Measurements from ENCODE around the gene XXYLT1. TPM values are rescaled to one million over a fixed set of nuclear protein-coding genes. Genes with fewer than 3 reads are reported as not detected.

Gene XXYLT1
- total and polyA plus RNA-seq, 2 of the 4 experiments (the other 2 are of a cell fraction) = 14.7 to 18.1 TPM

DNA sequence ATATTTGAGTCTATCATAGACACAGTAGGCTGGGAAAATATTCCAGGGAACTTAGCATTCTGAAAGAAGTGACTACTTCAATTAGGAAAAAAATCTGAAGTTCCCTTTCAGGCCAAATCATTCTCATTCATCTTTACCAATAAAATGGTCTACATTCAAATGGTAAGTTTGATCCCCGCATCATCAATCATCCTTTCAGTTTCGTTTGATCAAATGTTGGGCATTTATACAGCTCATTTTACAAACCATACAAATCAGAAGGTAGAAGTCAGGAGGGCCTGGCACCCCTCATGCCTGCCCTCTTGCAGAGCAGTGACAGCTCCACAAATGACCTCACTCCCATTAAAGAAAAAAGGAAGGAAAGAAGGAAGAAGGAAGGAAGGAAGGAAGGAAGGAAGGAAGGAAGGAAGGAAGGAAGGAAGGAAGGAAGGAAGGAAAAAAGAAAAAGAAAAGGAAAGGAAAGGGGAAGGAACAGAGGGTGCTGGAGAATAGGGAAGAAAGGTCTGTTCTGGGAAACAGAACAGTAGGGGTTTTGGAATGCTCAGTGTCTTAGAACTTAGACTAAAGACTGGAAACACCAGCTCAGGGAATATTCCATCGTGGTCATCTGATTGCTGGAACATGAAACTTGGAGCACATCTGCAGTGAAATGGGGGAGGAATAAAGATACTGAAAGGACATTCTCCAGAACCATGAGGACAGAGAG is 86.1 kb downstream of the XXYLT1 start (continued):
- TF ChIP-seq SMC3 (IDR thresholded peaks at IDR 0.05; ENCODE audit: low read depth, low read length) = no peak

DNA sequence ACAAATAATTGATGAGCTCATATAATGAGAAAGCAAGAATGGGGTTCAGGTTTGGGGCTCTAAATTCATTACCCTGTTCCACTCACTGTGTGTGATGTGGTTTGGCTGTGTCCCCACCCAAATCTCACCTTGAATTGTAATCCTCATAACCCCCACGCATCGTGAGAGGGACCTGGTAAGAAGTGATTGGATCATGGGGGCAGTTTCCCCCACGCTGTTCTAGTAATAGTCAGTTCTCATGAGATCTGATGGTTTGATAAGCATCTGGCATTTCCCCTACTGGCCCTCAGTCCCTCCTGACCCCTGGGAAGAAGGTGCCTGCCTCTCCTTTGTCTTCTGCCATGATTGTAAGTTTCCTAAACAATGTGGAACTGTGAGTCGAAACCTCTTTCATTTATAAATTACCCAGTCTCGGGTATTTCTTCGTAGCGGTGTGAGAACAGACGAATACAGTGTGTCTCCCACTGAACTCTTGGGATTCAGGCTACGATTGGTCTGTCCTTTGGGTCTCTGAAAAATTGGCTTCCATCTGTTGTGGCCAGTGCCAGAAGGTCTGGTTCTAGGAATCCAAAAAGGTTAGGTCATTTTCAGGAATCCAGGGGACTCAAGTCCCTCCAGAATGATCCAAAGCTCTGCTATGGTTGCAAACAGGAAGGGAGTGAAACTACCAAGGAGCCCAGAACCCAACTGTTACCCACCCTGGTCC is 87.7 kb downstream of the XXYLT1 start:
- Histone ChIP-seq H2AFZ (replicated peaks; ENCODE audit: low read length, poor library complexity) (no peak overlapping the region), H3K4me3 (ENCODE audit: insufficient read depth, low read depth, low read length) (no peak overlapping the region), H2BK20ac (ENCODE audit: low read depth, low read length) (peak overlapping the region; percentile 64), H3K14ac (replicated peaks; ENCODE audit: low read depth, low read length) (peak overlapping the region; percentile 83), H3K4me2 (ENCODE audit: low read depth, low read length) (no peak overlapping the region), H3K56ac (ENCODE audit: extremely low read depth, insufficient read depth, low read length) (0 out of 2 replicates have a peak overlapping the region, but pooled peaks have one; percentile 11), H3K9me3 (ENCODE audit: control insufficient read depth, insufficient read depth, low read length) (no peaks in the 10 kb centered on the region), H3K18ac (ENCODE audit: low read depth, low read length) (peak overlapping the region; percentile 8), H2AK5ac (ENCODE audit: low read depth, low read length) (peak overlapping the region; percentile 53), H3K23ac (ENCODE audit: low read depth, low read length) (peak overlapping the region; percentile 42; the same call in 1 of the 2 replicates), H2BK15ac (ENCODE audit: low read depth, low read length) (peak overlapping the region; percentile 96; the same call in 2 of the 3 replicates), H3K79me1 (ENCODE audit: low read depth in 1 of 2, low read length in 2 of 2) (peaks cover 38 to 78% of the 10 kb centered on the region in 2 experiments), H3K9ac (ENCODE audit: low read depth, low read length) (no peak overlapping the region), H2AK9ac (replicated peaks; ENCODE audit: low read depth, low read length, poor library complexity) (peak overlapping the region; percentile 44), H4K91ac (ENCODE audit: insufficient read depth, low read depth, low read length) (peak overlapping the region; percentile 64), H3K9me1 (ENCODE audit: insufficient read depth, low read length) (peaks cover 26% of the 10 kb centered on the region), H3K4ac (ENCODE audit: low read depth, low read length) (peak overlapping the region; percentile 33), H3K27me3 (ENCODE audit: control insufficient read depth, insufficient read depth, low read length) (no peaks in the 10 kb centered on the region), H3K4me1 (ENCODE audit: control insufficient read depth, insufficient read depth, low read length) (peaks cover 24% of the 10 kb centered on the region), H4K5ac (ENCODE audit: low read depth, low read length) (peak overlapping the region; percentile 40), H4K8ac (ENCODE audit: low read depth in 2 of 2, low read length in 2 of 2) (peak overlapping the region; percentile 55 to 57; a peak in 2 of 4 replicates), H4K20me1 (ENCODE audit: insufficient read depth, low read length) (no peaks in the 10 kb centered on the region), H2BK120ac (ENCODE audit: low read depth, low read length) (peak overlapping the region; percentile 83), H3K27ac (ENCODE audit: insufficient read depth, low read length) (no peak overlapping the region), H2BK5ac (ENCODE audit: low read depth, low read length, poor library complexity, severe bottlenecking) (peak overlapping the region; percentile 21), H3K36me3 (ENCODE audit: control insufficient read depth, insufficient read depth, low read length) (no peaks in the 10 kb centered on the region)
- DNase-seq (no peak), ATAC-seq (ENCODE audit: low read depth) (no peak)
- in situ Hi-C loops (cut with MboI; ENCODE audit: low sequenced_read_pairs) (no loop called here), intact Hi-C loops (cut with micrococcal nuclease) (no loop called here), dilution Hi-C loops (cut with HindIII; ENCODE audit: low sequenced_read_pairs, unreplicated experiment) (no loop called here)
- ChIA-PET CTCF (interaction anchor here (0.9 kb wide), 1 partner anchor 512 kb away, joined by 3 read pairs; no protein-coding TSS in a partner anchor), POLR2A (ENCODE audit: unreplicated experiment) (no interaction called here)
- no TSS peak for BruUV-seq (replicated peaks)
- 86% methylated on average over 3 of the region's 9 CpGs; no CpG with 5 or more reads in 1 of the 2 experiments for WGBS, 2 experiments (ENCODE audit: extremely low coverage in 2 of 2, insufficient read length in 1 of 2)
- TF ChIP-seq SMC3 (IDR thresholded peaks at IDR 0.05; ENCODE audit: low read depth, low read length) (no peak), BHLHE40 (IDR thresholded peaks at IDR 0.05; ENCODE audit: low read depth, low read length) (no peak), RCOR1 (IDR thresholded peaks at IDR 0.05; ENCODE audit: insufficient replicate concordance, low read length) (no peak), RFX5 (IDR thresholded peaks at IDR 0.05; ENCODE audit: low read depth, low read length) (no peak), RAD21 (IDR thresholded peaks at IDR 0.05; ENCODE audit: low read length) (no peak), POLR2A (IDR thresholded peaks at IDR 0.05; ENCODE audit: low read depth, low read length) (no peak), CHD1 (IDR thresholded peaks at IDR 0.05; ENCODE audit: low read depth, low read length) (no peak), CEBPB (IDR thresholded peaks at IDR 0.05; ENCODE audit: low read depth, low read length) (no peak)
- TF ChIP-seq, protein P1, sequence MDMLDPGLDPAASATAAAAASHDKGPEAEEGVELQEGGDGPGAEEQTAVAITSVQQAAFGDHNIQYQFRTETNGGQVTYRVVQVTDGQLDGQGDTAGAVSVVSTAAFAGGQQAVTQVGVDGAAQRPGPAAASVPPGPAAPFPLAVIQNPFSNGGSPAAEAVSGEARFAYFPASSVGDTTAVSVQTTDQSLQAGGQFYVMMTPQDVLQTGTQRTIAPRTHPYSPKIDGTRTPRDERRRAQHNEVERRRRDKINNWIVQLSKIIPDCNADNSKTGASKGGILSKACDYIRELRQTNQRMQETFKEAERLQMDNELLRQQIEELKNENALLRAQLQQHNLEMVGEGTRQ (IDR thresholded peaks at IDR 0.05; ENCODE audit: low read depth, low read length) = no peak
- TF ChIP-seq, protein P2, sequence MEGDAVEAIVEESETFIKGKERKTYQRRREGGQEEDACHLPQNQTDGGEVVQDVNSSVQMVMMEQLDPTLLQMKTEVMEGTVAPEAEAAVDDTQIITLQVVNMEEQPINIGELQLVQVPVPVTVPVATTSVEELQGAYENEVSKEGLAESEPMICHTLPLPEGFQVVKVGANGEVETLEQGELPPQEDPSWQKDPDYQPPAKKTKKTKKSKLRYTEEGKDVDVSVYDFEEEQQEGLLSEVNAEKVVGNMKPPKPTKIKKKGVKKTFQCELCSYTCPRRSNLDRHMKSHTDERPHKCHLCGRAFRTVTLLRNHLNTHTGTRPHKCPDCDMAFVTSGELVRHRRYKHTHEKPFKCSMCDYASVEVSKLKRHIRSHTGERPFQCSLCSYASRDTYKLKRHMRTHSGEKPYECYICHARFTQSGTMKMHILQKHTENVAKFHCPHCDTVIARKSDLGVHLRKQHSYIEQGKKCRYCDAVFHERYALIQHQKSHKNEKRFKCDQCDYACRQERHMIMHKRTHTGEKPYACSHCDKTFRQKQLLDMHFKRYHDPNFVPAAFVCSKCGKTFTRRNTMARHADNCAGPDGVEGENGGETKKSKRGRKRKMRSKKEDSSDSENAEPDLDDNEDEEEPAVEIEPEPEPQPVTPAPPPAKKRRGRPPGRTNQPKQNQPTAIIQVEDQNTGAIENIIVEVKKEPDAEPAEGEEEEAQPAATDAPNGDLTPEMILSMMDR (conservative IDR thresholded peaks at IDR 0.05; ENCODE audit: low read depth, low read length) = no peak
- TF ChIP-seq, protein P3, sequence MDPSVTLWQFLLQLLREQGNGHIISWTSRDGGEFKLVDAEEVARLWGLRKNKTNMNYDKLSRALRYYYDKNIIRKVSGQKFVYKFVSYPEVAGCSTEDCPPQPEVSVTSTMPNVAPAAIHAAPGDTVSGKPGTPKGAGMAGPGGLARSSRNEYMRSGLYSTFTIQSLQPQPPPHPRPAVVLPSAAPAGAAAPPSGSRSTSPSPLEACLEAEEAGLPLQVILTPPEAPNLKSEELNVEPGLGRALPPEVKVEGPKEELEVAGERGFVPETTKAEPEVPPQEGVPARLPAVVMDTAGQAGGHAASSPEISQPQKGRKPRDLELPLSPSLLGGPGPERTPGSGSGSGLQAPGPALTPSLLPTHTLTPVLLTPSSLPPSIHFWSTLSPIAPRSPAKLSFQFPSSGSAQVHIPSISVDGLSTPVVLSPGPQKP (IDR thresholded peaks at IDR 0.05; ENCODE audit: borderline replicate concordance, low read depth, low read length) = no peak

Measured in IMR-90 (cell line).